ENCODE data around the gene SLC6A19. TPM values are rescaled to one million over a fixed set of nuclear protein-coding genes. Genes with fewer than 3 reads are reported as not detected.
"Not testable (repeated sequence)": the region's sequence is repeated elsewhere in the genome, so short reads cannot be mapped to it uniquely, and the experiment has no call there.

SLC6A19 gene
- total RNA-seq, 4 donors from 2014 or later = under 0.01 TPM; not detected in 3

- no peaks in the 10 kb centered on the region for H3K4me1 ChIP-seq
- no peaks in the 10 kb centered on the region for H3K36me3 ChIP-seq
- no peak overlapping the region for H3K27ac ChIP-seq
- WGBS, 2 donors = 13 to 16% methylated on average over 14 of the region's 14 CpGs
- DNase-seq (ENCODE audit: low spot score in 2 of 2) = no peak
- TF ChIP-seq CTCF (IDR thresholded peaks at IDR 0.05) = no peak
- TF ChIP-seq POLR2A (IDR thresholded peaks at IDR 0.05) = no peak
- no peak for TF ChIP-seq EP300 (IDR thresholded peaks at IDR 0.05)
- no peaks in the 10 kb centered on the region for H3K9me3 ChIP-seq
- H3K4me3 ChIP-seq = no peak overlapping the region
- peaks cover 0 to 6% of the 10 kb centered on the region in 2 donors for H3K27me3 ChIP-seq
These were observed 26.3 kb downstream of the SLC6A19 start for GRCh38 chr5:1227667-1228066.

GRCh38 chr5:1228120-1228519, 26.7 kb downstream of the SLC6A19 start:
- Histone ChIP-seq H3K4me1 (no peaks in the 10 kb centered on the region), H3K9me3 (no peaks in the 10 kb centered on the region), H3K27ac (no peak overlapping the region), H3K4me3 (no peak overlapping the region), H3K36me3 (no peaks in the 10 kb centered on the region), H3K27me3 (peaks cover 0 to 6% of the 10 kb centered on the region in 2 donors)
- 33 to 37% methylated on average over 15 of the region's 15 CpGs for WGBS, 2 donors
- TF ChIP-seq CTCF (IDR thresholded peaks at IDR 0.05) (no peak), POLR2A (IDR thresholded peaks at IDR 0.05) (no peak), EP300 (IDR thresholded peaks at IDR 0.05) (no peak)
- DNase-seq (ENCODE audit: low spot score in 2 of 2) = no peak

- not testable (repeated sequence) for H3K36me3 ChIP-seq; H3K4me1 ChIP-seq; H3K4me3 ChIP-seq; DNase-seq (ENCODE audit: low spot score in 2 of 2); H3K9me3 ChIP-seq; H3K27ac ChIP-seq; H3K27me3 ChIP-seq
- 85 to 88% methylated on average over 11 of the region's 11 CpGs for WGBS, 2 donors
These were observed 27.6 kb downstream of the SLC6A19 start for GRCh38 chr5:1229023-1229422.

- Histone ChIP-seq H3K4me1 (no peaks in the 10 kb centered on the region), H3K9me3 (peaks cover 0 to 9% (median 0%) of the 10 kb centered on the region in 4 donors), H3K27ac (no peak overlapping the region), H3K27me3 (peaks cover 0 to 6% of the 10 kb centered on the region in 2 donors), H3K36me3 (no peaks in the 10 kb centered on the region), H3K4me3 (no peak overlapping the region)
- WGBS, 2 donors = 21% methylated on average over 7 of the region's 7 CpGs
- TF ChIP-seq CTCF (IDR thresholded peaks at IDR 0.05) (no peak), EP300 (IDR thresholded peaks at IDR 0.05) (no peak), POLR2A (IDR thresholded peaks at IDR 0.05) (no peak)
- no peak for DNase-seq (ENCODE audit: low spot score in 2 of 2)
These were observed 28.4 kb downstream of the SLC6A19 start for GRCh38 chr5:1229822-1230221.

- Histone ChIP-seq H3K27ac (no peak overlapping the region), H3K4me3 (no peak overlapping the region), H3K36me3 (no peaks in the 10 kb centered on the region), H3K4me1 (no peaks in the 10 kb centered on the region), H3K9me3 (peaks cover 0 to 16% (median 2%) of the 10 kb centered on the region in 4 donors), H3K27me3 (peaks cover 0 to 6% of the 10 kb centered on the region in 2 donors)
- 74 to 79% methylated on average over 11 to 17 of the region's 17 CpGs for WGBS, 2 donors
- DNase-seq (ENCODE audit: low spot score in 2 of 2) = no peak
- TF ChIP-seq EP300 (IDR thresholded peaks at IDR 0.05) (no peak), POLR2A (IDR thresholded peaks at IDR 0.05) (no peak), CTCF (IDR thresholded peaks at IDR 0.05) (no peak)
These were observed 29.2 kb downstream of the SLC6A19 start for GRCh38 chr5:1230551-1230950.

- 45 to 54% methylated on average over 11 to 12 of the region's 13 CpGs for WGBS, 2 donors
- TF ChIP-seq CTCF (IDR thresholded peaks at IDR 0.05) (no peak), POLR2A (IDR thresholded peaks at IDR 0.05) (no peak), EP300 (IDR thresholded peaks at IDR 0.05) (no peak)
- Histone ChIP-seq H3K4me3 (no peak overlapping the region), H3K27me3 (peaks cover 0 to 6% of the 10 kb centered on the region in 2 donors), H3K27ac (no peak overlapping the region), H3K36me3 (no peaks in the 10 kb centered on the region), H3K4me1 (no peaks in the 10 kb centered on the region), H3K9me3 (peaks cover 0 to 25% (median 2%) of the 10 kb centered on the region in 4 donors)
- no peak for DNase-seq (ENCODE audit: low spot score in 2 of 2)
These were observed 30.0 kb downstream of the SLC6A19 start for GRCh38 chr5:1231354-1231905.

All from tibial nerve (tissue), 4 donors.